ENCODE data around the gene UBE2E3.

Gene UBE2E3

DNA sequence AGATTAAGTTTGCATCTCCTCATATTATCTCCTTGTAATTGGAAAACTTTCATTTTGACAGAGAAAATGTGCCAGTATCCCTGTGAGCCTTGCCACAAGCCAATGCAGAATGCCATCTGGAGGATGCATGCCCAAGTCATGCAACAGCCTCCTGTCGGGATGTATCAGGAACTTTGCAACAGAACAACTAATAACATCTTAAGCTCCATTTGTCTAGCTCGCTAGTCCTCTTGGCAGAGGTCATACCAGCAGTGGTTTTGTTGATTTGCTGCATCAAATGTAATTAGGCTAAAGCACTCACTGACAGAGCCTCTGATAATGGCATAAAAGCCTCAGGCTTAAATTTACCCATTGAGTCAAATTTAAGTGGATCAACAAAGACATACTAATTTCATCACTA is 125.8 kb downstream of the UBE2E3 start:
- WGBS (ENCODE audit: insufficient coverage, insufficient read length), result no CpG with 5 or more reads among the region's 2 CpGs
- Histone ChIP-seq H3K4me3 (ENCODE audit: low read length) (no peak overlapping the region), H3K27ac (ENCODE audit: low read length) (no peak overlapping the region), H3K27me3 (ENCODE audit: control insufficient read depth, insufficient read depth, low read length) (no peaks in the 10 kb centered on the region), H3K4me1 (ENCODE audit: control insufficient read depth, insufficient read depth, low read length) (no peaks in the 10 kb centered on the region; the same call in 1 of the 2 replicates), H3K36me3 (ENCODE audit: control insufficient read depth, insufficient read depth, low read length) (no peaks in the 10 kb centered on the region), H3K9me3 (ENCODE audit: control insufficient read depth, insufficient read depth, low read length) (no peaks in the 10 kb centered on the region)
- DNase-seq (ENCODE audit: low read depth, low spot score), result no peak

DNA sequence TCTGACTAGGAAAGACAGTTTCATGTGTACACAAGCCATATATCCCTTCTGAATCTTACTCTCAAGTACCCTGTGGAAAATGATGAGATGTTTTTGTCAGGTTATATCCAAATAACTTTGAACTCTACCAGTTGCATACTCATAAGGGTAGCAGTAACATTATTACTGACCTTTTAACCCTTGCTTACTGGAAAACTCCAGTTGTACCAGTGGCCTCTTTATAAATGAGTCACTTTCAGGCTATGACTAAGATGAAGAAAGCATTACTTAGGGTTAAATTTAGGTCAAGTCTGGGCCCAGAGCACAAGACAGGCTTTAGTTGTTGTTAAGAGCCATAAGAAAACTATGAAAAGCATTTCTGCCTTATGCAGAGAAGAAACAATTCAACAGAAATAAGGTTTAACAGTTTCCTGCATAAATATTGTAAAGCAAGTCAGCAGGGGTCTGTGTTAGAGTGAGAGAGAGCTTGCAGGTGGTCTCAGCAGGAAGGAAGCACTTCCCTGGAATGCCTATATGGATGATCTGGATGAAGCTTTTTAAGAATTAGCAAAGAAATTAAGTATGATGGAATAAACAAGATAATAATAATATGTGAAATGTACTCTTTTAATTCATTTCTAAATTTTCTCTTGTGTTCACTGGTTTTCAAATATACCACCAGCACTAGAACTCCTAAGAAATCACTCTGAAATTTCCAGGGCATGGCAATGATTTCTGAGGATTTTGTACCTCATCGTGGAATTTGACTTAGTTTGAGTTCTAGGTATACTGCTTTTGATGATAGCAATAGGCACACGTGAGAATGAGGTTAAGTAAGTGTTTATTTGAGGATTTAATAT is 126.6 kb downstream of the UBE2E3 start:
- H3K4me3 ChIP-seq (ENCODE audit: low read length), result no peak overlapping the region
- no peaks in the 10 kb centered on the region for H3K36me3 ChIP-seq (ENCODE audit: control insufficient read depth, insufficient read depth, low read length)
- H3K27ac ChIP-seq (ENCODE audit: low read length), result no peak overlapping the region
- no peaks in the 10 kb centered on the region for H3K27me3 ChIP-seq (ENCODE audit: control insufficient read depth, insufficient read depth, low read length)
- no CpG with 5 or more reads among the region's 2 CpGs for WGBS (ENCODE audit: insufficient coverage, insufficient read length)
- H3K9me3 ChIP-seq (ENCODE audit: control insufficient read depth, insufficient read depth, low read length), result no peaks in the 10 kb centered on the region
- DNase-seq (ENCODE audit: low read depth, low spot score), result no peak
- H3K4me1 ChIP-seq (ENCODE audit: control insufficient read depth, insufficient read depth, low read length), result no peaks in the 10 kb centered on the region; the same call in 1 of the 2 replicates

DNA sequence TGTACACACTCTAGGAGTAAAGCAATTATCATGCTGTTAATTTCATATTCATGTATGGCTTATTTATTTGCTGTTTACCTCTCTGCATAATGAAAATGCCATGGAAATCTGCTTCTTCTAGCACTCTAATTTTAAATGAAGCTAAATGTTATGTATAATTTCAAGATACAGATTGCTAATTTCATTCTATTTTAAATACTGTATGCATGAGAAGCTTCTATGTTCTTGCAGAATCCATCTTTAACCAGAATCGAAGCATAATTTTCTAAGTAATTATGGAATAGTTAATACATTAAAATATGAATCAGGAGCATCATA is 127.2 kb downstream of the UBE2E3 start:
- H3K27ac ChIP-seq (ENCODE audit: low read length), result no peak overlapping the region
- WGBS (ENCODE audit: insufficient coverage, insufficient read length), result no CpG with 5 or more reads among the region's 1 CpG
- H3K4me3 ChIP-seq (ENCODE audit: low read length), result no peak overlapping the region
- DNase-seq (ENCODE audit: low read depth, low spot score), result no peak
- H3K9me3 ChIP-seq (ENCODE audit: control insufficient read depth, insufficient read depth, low read length), result no peaks in the 10 kb centered on the region
- no peaks in the 10 kb centered on the region; the same call in 1 of the 2 replicates for H3K4me1 ChIP-seq (ENCODE audit: control insufficient read depth, insufficient read depth, low read length)
- H3K36me3 ChIP-seq (ENCODE audit: control insufficient read depth, insufficient read depth, low read length), result no peaks in the 10 kb centered on the region
- no peaks in the 10 kb centered on the region for H3K27me3 ChIP-seq (ENCODE audit: control insufficient read depth, insufficient read depth, low read length)

DNA sequence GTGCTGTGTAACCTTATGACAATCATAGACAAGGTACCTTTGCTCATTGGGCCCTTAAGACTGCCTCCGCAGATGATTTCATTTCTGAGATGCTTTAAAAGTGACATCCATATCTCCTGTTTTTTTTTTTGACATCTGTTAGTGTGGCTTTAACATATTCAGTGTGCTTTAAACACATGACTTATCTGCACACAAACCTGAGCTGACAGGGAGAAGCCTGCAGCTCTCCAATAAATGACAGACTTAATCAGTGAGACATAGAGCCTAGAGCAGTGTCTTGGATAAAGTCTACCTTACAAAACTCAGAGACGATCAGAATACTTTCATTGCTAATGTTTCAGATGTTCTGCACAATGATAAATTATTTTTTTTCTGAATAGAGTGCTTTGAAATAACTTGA is 130.7 kb downstream of the UBE2E3 start:
- H3K4me3 ChIP-seq (ENCODE audit: low read length), result no peak overlapping the region
- WGBS (ENCODE audit: insufficient coverage, insufficient read length), result no CpG with 5 or more reads among the region's 2 CpGs
- H3K36me3 ChIP-seq (ENCODE audit: control insufficient read depth, insufficient read depth, low read length), result no peaks in the 10 kb centered on the region
- no peaks in the 10 kb centered on the region for H3K9me3 ChIP-seq (ENCODE audit: control insufficient read depth, insufficient read depth, low read length)
- H3K27me3 ChIP-seq (ENCODE audit: control insufficient read depth, insufficient read depth, low read length), result no peaks in the 10 kb centered on the region
- H3K27ac ChIP-seq (ENCODE audit: low read length), result no peak overlapping the region
- no peak for DNase-seq (ENCODE audit: low read depth, low spot score)
- no peaks in the 10 kb centered on the region; the same call in 1 of the 2 replicates for H3K4me1 ChIP-seq (ENCODE audit: control insufficient read depth, insufficient read depth, low read length)

DNA sequence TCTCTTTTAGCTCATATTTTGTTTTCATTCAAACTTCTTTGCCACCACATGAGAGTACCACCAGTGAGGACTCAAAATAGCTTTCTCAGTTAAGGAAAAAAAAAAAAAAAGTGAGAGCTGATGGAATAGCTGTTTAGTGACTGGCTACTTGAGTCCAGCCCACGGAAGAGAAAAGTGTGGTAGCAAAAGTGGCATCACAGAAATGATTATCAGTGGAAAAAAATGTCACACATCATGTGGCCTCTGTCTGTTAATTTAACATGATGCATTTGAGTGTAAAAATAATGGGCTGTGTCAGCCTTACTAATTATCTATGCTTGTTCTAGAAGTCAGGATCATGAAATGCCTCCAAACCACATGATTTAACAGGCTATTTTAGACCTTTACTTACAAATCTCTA is 132.5 kb downstream of the UBE2E3 start:
- H3K27ac ChIP-seq (ENCODE audit: low read length), result no peak overlapping the region
- no peak for DNase-seq (ENCODE audit: low read depth, low spot score)
- no peaks in the 10 kb centered on the region for H3K4me1 ChIP-seq (ENCODE audit: control insufficient read depth, insufficient read depth, low read length)
- no peaks in the 10 kb centered on the region for H3K36me3 ChIP-seq (ENCODE audit: control insufficient read depth, insufficient read depth, low read length)
- no peaks in the 10 kb centered on the region for H3K27me3 ChIP-seq (ENCODE audit: control insufficient read depth, insufficient read depth, low read length)
- H3K9me3 ChIP-seq (ENCODE audit: control insufficient read depth, insufficient read depth, low read length), result no peaks in the 10 kb centered on the region
- H3K4me3 ChIP-seq (ENCODE audit: low read length), result no peak overlapping the region
- WGBS (ENCODE audit: insufficient coverage, insufficient read length), result no CpG with 5 or more reads among the region's 1 CpG

Measured in iPS DF 6.9 (cell line).